Adipocyte (in vitro differentiated cells): ENCODE data around the gene OR1J1.

ENCODE experiments used
- DNase-seq: peaks from one replicate; pipeline ENCODE4 v3.0.0-alpha.2; 2015; ENCODE audit warnings: low read depth
- H3K27me3 ChIP-seq: replicated peaks from 2 replicates; pipeline ENCODE4 v1.7.0; 2013; ENCODE audit warnings: mild to moderate bottlenecking, low read length, moderate library complexity; ENCODE audit not compliant: control insufficient read depth, insufficient read depth
- H3K36me3 ChIP-seq: 2 replicates; pipeline ENCODE4 v1.7.0; 2013; ENCODE audit warnings: low read length, mild to moderate bottlenecking, moderate library complexity; ENCODE audit not compliant: control insufficient read depth, insufficient read depth, severe bottlenecking
- H3K4me1 ChIP-seq: 2 replicates; pipeline ENCODE4 v1.7.0; 2013; ENCODE audit warnings: mild to moderate bottlenecking, low read length, moderate library complexity; ENCODE audit not compliant: control insufficient read depth, insufficient read depth
- H3K4me3 ChIP-seq: 2 replicates; pipeline ENCODE4 v1.7.0; 2013; ENCODE audit warnings: mild to moderate bottlenecking, low read length, moderate library complexity
- H3K9ac ChIP-seq: 2 replicates; pipeline ENCODE4 v1.7.0; 2013; ENCODE audit warnings: mild to moderate bottlenecking, low read length, moderate library complexity
- H3K9me3 ChIP-seq: 2 replicates; pipeline ENCODE4 v1.7.0; 2013; ENCODE audit warnings: mild to moderate bottlenecking, low read length, moderate library complexity; ENCODE audit not compliant: control insufficient read depth

The OR1J1 gene

GRCh38 chr9:122444041-122444733 is 33.5 kb downstream of the OR1J1 start:
- H3K36me3 ChIP-seq: no peaks in the 10 kb centered on the region
- DNase-seq: peak; percentile 95
- peaks cover 7% of the 10 kb centered on the region for H3K9me3 ChIP-seq
- peak overlapping the region; percentile 84 for H3K9ac ChIP-seq
- peaks cover 41% of the 10 kb centered on the region for H3K4me1 ChIP-seq
- H3K27me3 ChIP-seq: no peaks in the 10 kb centered on the region
- H3K4me3 ChIP-seq: peak overlapping the region; percentile 63

- H3K9ac ChIP-seq: no peak overlapping the region
- H3K9me3 ChIP-seq: peaks cover 7% of the 10 kb centered on the region
- H3K4me1 ChIP-seq: peaks cover 41% of the 10 kb centered on the region
- DNase-seq: no peak
- no peaks in the 10 kb centered on the region for H3K36me3 ChIP-seq
- H3K4me3 ChIP-seq: no peak overlapping the region
- H3K27me3 ChIP-seq: no peaks in the 10 kb centered on the region
Observed at GRCh38 chr9:122442568-122442967, 35.2 kb downstream of the OR1J1 start.
